GM11168 (cell line): Measurements from ENCODE around the gene XXYLT1.
"Not testable (repeated sequence)": the region's sequence is repeated elsewhere in the genome, so short reads cannot be mapped to it uniquely, and the experiment has no call there.

Experiments used
- in situ Hi-C: fragments of 300-500 bp; cut with MboI; formaldehyde crosslinking; loops from one replicate; pipeline ENCODE4 v1.12.0; 2022; ENCODE audit warnings: low sequenced_read_pairs; ENCODE audit not compliant: unreplicated experiment

XXYLT1 gene, protein sequence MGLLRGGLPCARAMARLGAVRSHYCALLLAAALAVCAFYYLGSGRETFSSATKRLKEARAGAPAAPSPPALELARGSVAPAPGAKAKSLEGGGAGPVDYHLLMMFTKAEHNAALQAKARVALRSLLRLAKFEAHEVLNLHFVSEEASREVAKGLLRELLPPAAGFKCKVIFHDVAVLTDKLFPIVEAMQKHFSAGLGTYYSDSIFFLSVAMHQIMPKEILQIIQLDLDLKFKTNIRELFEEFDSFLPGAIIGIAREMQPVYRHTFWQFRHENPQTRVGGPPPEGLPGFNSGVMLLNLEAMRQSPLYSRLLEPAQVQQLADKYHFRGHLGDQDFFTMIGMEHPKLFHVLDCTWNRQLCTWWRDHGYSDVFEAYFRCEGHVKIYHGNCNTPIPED

DNA sequence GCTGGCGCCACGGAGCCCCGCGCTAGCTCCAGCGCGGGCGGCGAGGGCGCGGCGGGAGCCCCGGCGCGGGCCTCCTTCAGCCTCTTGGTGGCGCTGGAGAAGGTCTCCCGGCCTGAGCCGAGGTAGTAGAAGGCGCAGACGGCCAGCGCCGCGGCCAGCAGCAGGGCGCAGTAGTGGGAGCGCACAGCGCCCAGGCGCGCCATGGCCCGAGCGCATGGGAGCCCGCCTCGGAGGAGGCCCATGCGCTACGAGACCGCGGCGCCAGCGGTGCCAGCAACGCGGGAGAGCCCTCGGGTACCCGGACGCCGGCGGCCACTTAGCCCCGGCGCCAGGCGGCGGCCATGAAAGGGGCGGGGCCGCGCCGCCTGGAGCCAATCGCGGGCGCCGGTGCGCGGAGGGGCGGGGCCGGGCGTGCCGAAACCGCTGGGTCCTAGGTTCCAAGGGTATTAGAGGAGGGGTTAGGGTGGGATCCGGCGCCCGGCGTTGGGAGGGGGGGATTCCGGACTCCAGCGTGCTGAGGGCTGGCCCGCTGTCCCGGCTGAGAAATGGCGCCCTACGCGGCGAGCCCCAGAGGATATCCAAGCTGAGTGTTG lies at the start of gene XXYLT1:
TSS of gene XXYLT1 (minus strand) at position 343 of the 593 bp plus-strand sequence. CDS start at position 242, 101 bp downstream.
- in situ Hi-C loops: loop anchor here (5.0 kb wide), 1 partner anchor 251 kb away; no protein-coding TSS in a partner anchor

DNA sequence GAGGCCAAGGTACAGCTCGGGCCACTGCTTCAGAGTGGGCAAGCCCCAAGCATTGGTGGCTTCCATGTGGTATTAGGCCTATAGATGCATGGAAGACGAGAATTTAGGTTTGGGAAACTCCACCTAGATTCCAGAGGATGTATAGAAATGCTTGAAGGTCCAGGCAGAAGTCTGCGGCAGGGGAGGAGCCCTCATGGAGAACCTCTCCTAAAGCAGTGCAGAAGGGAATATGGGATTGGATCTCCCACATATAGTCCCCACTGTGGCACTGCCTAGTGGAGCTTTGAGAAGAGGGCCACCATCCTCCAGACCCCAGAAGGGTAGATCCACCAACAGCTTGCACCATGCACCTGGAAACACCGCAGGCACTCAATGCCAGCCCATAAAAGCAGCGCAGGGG lies 48.1 kb upstream of the XXYLT1 start:
- in situ Hi-C loops: no loop called here

DNA sequence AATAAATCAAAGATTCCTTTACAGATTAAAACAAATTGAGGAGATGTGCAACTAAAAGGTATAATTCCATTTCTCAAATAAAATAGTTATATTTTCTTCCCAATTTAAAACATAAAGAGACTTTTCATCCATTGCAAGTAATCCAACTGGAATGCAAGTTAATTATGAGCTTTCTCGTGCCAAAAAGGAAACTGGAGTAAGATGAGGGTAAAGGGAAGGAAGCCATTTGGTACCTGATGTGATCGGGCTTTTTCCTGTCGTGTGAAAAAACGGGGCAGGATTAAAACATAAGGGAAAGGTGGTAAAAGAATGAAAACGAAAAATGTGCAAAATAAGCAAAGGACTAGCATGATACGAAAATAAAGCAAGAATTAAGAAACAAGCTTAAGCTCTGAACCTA lies 41.8 kb upstream of the XXYLT1 start:
- in situ Hi-C loops: no loop called here

DNA sequence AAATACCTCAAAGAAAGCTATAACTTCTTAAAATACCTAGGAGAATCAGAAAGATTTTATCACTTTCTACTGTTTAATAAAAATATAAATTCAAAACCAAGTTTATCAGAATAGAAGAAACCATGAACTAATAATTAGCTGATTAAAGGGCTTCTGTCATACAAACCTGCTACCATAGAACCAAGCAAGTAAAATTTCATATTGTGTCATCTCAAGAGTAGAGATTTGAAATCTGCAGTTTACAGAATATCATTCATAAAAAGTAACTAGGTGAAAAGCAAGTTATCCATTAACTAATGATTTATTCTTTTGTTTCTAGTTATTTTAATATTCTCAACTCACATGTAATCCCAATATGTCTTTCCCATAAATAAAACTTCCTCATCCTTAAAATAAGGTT lies 36.8 kb upstream of the XXYLT1 start:
- in situ Hi-C loops: no loop called here

DNA sequence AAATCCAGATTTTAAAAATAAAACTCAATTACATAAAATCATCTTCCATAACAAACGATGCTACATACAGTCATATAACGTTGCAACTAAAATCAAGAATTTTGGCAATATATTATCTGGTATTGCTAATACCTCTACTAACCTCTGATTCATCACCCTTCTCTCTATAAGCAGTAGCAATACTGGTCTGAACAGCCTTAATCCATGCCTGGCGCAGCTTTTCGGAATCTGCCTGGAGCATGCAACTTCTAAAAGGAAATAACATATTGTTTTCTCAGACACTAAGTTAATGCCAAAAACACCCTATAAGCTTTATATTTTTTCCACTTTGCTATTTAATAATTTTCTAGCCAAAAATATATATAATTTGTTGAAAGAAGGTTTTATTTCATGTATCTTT lies 35.4 kb upstream of the XXYLT1 start:
- in situ Hi-C loops: no loop called here

DNA sequence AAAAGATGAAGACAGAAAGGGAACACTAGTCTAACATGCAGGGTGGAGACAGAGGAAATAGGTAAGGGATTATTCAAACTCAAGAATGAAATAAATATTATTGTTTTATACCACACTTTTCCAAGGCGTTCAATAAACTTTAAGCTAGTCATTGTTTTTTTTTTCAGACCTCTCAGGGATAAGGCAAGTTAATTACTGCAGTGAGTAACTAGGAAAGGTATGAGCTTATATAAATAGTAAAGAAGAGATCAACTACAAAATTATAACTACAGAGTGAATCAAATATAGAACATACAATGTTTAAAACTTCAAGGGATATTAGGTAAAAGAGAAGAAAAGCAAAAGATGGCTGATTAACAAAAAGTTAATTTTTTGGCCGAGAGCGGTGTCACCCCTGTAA lies 31.5 kb upstream of the XXYLT1 start:
- in situ Hi-C loops: no loop called here

DNA sequence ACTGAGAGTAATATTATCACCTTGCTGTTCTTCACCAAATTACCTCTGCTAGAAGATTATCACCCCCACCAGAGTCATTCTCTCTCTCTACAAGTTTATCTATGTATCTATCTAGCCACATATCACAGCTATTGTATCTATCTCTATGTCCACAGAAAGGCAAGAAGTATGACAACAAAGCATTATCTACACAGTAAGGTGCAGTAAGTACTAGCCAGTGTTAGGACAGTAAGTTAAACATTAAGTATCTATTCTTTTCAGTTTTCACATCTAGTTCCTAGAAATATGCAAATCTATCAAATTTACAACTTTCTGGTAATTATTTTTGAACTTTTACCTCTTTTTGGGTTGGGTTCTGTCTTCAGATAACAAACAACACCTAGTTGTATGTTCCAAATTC lies 26.5 kb upstream of the XXYLT1 start:
- in situ Hi-C loops: no loop called here

DNA sequence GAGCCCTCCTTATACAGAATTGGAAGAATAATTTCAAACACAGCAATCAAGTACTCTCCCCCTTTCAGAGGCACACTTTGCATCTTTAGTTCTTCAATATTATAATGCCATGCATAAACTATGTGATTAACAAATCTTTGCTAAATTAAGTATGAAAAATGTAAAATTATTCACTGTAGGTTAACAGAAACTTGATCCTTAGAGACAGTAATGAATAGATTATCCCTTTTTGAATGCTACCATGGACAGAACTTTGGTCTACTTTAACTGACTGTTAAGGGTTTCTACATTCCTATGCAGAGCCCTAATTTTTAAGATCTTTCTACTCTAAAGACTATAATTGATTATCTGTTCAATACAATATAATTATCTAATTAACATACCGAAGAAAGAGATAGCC lies 25.7 kb upstream of the XXYLT1 start:
- in situ Hi-C loops: no loop called here

DNA sequence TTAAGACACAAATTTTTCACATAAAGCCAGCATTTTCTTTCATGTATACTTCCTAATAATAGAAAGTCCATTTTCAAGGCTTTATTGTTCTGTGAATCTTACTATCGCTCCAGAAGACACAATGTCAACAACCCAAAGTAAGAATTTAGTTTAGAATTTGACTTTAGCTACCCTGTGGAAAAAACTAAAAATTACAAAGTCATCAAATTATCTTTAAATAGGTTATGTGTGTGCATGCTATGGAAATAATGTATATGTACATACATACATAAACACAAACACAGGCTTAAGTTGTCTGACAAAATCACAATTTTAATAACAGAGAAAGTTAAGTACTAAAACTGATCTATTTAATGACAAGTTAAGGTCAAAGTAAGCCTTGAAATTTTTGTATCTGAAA lies 20.2 kb upstream of the XXYLT1 start:
- in situ Hi-C loops: no loop called here

DNA sequence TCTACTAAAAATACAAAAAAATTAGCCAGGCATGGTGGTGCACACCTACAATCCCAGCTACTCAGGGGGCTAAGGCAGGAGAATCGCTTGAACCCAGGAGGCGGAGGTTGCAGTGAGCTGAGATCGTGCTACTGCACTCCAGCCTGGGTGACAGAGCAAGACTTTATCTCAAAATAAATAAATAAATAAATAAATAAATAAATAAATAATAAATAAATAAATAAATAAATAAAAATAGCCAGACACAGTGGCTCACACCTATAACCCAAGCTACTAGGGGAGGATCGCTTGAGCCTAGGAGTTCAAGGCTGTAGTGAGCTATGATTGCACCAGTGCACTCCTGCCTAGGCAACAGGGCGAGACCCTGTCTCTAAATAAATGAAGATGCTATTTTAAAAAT lies 19.7 kb upstream of the XXYLT1 start:
- in situ Hi-C loops: not testable (repeated sequence)

DNA sequence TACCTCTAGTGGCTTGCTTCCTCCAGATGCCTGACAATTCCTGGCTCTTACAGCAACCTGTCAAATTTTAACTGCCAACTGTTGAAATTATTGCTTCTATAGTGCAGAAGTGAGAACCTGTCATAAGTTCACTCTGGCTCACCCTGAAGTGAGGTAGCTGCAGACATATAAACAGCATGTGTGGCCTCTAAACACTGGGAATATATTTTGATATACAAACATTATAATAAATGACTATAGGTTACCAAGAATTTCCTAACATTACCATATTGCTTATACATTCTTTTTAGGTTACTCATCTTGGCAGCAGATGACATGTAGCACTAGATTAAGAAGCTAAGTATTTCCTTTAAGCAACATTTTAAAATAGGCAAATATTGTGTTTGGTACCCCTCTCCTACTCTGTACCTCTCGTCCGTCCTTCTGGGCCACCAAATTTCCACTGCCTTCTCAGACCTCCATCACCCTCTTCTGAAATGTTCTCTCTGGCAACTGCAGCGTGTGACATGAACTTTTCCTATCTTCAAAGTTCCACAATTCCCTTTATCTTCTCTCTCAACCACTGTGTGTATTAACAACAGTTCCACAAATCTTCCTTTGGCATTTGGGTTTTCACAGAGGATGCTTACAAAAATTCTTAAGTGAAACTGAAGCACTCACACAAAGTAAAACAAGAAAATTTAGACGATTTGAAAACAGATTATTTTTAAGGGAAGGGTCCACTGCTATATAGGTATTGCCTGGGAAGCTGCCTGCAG lies 15.3 kb upstream of the XXYLT1 start:
- in situ Hi-C loops: no loop called here

DNA sequence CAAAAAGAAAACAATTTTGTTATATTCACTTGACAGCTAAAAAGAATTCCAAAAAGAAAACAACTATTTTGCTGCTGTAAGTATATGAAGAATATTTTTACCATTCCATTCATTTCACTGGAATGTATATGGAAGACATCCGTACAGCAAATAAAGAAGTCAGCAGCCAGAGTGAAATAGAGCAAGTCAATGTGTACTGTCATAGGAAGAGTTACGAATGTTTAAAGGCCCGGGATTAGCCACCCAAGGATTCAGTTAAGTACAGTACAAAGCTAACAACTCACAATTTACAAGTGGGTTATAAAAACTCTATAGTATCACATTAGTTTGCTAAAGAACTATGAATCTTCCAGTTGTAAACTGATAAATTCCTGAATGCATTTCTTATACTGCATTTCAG lies 14.4 kb upstream of the XXYLT1 start:
- in situ Hi-C loops: no loop called here

DNA sequence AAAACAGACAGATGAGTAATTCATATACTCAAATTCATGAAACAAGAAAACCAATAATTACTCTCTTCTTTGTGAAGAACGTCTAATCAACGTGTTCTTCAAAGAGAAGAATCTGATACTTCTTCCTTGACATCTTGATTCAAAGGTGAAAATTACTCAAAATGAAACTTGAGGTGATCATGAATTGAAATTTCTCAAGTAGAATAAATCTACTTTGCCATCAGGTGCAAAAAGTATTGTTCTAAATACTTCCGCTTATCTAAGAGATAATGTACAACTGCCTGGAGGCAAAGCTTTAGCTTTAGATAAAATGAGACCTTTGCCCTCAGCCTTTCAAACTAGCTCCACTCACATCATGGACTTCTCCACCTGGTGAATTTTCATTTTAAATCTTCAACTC lies 13.9 kb upstream of the XXYLT1 start:
- in situ Hi-C loops: no loop called here

DNA sequence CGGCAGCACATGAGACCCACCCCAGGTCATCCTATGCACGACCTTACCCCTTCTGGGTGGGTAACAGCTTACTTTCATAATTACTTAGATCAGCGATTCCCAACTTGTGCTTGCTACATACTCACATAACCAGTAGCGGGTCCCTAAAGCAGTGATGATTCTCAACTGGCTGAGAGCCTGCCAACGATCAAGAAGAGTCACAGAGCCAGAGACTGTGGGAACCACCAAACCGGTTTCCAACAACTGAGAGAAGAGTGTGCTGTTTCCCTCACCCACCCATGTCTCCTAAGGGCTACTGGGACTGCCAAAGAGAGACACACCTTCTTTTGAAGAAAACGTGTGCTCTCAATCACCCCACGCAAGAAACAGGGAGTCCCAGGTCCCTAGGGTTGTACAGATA lies 12.0 kb upstream of the XXYLT1 start:
- in situ Hi-C loops: no loop called here

DNA sequence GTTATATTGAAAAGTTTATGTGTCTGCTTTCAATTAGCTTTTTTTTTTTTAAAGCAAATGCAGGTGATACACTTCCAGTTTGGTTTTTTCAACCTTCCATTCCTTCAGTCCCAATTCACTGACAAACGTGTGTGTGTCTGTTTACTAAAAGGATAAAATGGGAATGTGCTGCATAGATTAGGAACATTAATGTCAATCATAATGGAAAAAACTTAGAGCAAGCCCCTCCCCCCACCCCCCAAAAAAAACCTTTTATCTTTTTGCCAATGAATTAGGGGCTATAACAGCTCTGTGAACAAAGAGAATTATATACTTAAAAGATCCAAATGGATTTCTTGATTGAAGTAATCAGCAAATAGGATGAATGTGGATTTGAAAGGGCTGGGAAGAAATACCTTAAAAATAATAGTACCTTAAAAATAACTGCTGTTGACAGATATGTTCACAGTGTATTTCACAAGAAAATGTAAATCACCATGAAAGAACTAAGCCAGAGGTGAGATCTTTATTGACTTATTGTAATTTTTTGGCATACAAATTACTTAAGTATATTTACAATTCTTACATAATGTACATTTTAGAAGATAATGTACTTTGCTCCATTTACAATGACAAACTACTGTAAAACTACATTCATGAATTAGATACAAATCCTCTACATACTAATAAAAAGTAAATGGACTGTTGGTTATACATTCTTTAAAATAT lies 3.5 kb upstream of the XXYLT1 start:
- in situ Hi-C loops: loop anchor here (5.0 kb wide), 1 partner anchor 248 kb away; no protein-coding TSS in a partner anchor

DNA sequence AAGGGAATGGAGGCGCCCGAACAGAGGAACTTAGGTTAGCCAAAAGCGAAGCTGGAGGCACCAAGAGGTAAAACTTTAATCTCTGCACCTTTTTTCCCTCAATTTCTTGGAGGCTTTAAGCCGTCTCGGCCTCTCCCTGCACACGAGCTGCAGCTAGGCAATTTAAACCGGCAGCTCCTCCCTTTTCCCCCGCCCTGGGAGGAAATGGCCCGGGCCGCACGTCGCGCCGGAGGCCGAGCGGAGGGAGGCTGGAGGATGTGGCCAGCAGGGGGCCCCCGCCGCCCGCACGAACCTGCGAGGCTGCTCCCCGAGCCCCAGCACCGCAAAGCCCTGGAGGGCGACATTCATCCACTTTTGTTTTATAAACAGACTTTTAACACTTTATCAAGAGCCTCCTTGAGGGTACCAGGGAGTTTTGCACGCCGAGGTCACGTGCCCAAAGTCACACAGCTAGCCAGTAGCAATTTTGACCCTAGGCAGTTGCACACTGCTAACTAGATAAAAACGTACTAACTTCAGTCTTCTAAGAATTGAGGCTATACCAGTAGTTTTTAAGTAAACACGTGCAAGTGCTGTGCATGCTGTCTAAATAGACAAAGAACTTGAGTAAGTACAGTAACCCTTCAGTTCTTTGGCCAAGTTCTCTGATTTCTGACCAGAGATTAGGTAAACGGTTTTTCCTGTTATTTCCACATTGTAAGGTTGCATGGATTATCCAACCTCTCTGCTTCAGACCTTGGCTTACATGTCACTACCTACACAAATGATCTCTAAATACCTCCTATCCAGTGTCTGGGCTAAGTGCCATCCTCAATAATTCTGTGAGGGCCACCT lies 668 bp upstream of the XXYLT1 start:
- in situ Hi-C loops: loop anchor here (5.0 kb wide), 1 partner anchor 251 kb away; no protein-coding TSS in a partner anchor

DNA sequence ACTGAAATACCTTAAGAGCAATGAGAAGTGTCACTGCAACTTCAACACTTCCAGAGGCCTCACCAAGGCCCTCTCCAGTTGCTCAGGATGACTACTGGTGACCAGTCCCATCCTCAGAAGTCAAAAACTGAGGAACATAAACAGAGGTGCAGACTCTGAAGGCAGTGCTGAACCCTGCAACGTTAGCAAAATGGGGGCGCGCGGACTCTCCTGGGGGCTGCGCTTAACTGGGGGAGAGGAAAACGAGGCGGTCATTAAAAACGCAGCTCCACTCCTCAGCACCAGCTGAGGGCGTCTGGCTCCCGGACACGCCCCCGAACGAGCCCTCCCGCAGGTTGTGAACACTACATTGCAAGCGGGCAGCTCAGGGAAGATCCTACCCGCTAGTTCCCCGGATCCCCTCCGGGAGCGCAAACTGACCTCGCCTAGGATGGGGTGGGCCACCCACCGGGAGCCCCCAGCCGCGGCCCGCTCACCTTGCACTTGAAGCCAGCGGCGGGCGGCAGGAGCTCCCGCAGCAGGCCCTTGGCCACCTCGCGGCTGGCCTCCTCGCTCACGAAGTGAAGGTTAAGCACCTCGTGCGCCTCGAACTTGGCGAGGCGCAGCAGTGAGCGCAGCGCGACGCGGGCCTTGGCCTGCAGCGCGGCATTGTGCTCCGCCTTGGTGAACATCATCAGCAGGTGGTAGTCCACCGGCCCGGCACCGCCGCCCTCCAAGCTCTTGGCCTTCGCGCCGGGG lies 711 bp downstream of the XXYLT1 start:
- in situ Hi-C loops: loop anchor here (5.0 kb wide), 1 partner anchor 252 kb away; no protein-coding TSS in a partner anchor

DNA sequence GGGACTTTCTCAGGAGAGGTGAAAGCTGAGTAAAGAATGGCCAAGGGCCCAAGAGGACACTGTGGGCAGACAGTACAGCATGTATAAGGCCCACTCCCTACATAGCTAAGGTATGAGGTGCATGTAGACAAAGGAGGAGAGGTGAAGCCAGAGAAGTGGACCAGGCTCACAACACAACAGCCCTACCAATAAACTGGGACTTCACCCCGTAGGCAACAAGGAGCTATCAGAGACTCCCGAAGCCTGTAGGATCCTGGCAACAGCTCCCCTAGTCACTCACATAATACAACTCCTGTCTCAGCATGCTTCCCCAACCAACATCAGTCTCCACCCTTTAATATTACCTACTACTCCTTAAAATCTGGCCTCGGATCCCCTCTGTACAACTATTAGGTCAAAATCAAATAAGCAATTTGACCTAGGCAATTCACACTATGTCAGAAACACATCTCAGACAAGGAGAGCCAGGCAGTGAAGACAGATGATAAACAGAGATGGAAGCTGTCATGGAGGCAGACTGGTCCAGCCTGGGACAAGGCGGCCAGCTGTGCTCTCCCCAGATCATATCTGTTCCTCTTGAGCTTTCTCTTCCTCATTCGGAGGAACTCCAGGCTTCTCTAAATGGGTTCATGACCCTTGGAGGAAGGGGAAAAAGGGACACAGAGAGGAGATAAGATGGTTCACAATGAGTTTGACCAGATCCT lies 1.4 kb downstream of the XXYLT1 start:
- in situ Hi-C loops: loop anchor here (5.0 kb wide), 1 partner anchor 253 kb away; no protein-coding TSS in a partner anchor
